ENCODE data around the gene SRGAP3.

The SRGAP3 gene

DNA sequence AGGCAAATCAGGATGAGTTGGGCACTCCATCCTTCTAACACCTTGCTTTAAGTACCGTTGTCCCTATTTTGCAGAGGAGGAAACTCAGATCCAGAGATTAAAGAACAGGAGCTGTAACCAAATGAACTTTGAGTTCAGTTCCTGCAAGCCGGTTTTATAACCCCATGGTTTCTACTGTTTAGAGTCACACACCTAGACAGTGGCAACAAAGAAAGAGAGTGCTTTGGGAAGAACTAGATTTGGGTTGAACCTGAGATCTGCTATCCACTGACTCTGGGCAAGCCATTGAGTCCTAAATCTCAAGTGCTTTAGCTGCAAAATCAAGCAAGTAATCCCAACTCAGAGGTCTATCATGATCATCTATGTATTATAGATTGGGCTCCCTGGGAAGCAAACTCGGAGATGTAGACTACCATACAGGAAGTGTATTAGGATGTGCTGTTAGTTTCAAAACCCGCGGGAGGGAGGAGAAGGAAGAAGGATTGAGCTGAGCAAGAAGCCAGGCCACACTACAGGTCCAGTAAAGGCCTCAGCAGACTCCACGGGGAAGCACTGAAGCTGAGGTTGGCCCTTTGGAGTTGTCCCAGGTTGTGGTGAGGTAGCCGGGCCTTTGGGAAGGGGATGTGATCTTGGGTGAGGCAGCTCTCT lies 42.2 kb downstream of the SRGAP3 start:
- Histone ChIP-seq H3K27me3 (ENCODE audit: control insufficient read depth, insufficient read depth, low read length) (no peaks in the 10 kb centered on the region), H3K9me3 (ENCODE audit: control insufficient read depth, low read depth, low read length) (no peaks in the 10 kb centered on the region), H3K36me3 (ENCODE audit: control insufficient read depth, low read depth, low read length) (no peaks in the 10 kb centered on the region), H3K4me1 (ENCODE audit: control insufficient read depth, low read depth, low read length) (peaks cover 10% of the 10 kb centered on the region), H3K9ac (ENCODE audit: low read length) (no peak overlapping the region), H3K4me3 (ENCODE audit: low read length) (no peak overlapping the region), H3K27ac (ENCODE audit: low read length) (no peak overlapping the region)

- no peak overlapping the region for H3K27ac ChIP-seq (ENCODE audit: low read length)
- H3K9me3 ChIP-seq (ENCODE audit: control insufficient read depth, low read depth, low read length) = no peaks in the 10 kb centered on the region
- H3K27me3 ChIP-seq (ENCODE audit: control insufficient read depth, insufficient read depth, low read length) = no peaks in the 10 kb centered on the region
- peaks cover 19% of the 10 kb centered on the region for H3K4me1 ChIP-seq (ENCODE audit: control insufficient read depth, low read depth, low read length)
- H3K9ac ChIP-seq (ENCODE audit: low read length) = no peak overlapping the region
- H3K4me3 ChIP-seq (ENCODE audit: low read length) = no peak overlapping the region
- no peaks in the 10 kb centered on the region for H3K36me3 ChIP-seq (ENCODE audit: control insufficient read depth, low read depth, low read length)
Measured at GRCh38 chr3:9206287-9206686, 43.2 kb downstream of the SRGAP3 start.

DNA sequence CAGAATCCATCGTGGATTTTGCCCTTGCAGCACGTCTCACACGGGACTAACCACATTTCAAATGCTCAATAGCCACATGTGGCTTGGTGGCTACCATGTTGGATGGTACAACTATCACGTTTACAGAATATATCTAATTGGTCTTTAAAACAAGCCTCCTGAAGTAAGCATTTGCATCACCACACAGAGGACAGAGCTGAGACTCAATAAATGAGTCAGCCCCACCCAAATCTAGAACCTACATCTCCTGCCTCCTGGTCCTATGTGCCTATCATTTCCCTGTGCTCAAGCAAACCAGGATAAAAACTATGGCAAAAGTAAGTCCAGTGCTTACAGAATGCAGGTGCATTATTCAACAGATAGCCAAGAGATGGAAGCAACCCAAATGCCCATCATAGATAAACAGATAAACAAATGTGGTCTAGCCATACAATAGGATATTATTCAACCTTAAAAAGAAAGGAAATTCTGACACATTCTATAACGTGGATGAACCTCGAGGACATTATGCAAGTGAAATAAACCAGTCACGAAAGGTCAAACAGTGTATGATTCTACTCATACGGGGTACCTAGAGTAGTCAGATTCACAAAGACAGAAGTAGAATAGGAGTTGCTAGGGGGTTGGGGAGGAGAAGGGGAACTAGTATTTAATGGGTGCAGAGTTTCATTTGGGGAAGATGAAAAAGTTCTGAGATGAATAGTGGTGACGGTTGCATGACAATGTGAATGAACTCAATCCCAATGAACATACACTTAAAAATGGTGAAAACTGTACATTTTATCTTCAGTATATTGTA lies 43.9 kb downstream of the SRGAP3 start:
- Histone ChIP-seq H3K27ac (ENCODE audit: low read length) (no peak overlapping the region), H3K27me3 (ENCODE audit: control insufficient read depth, insufficient read depth, low read length) (no peaks in the 10 kb centered on the region)

DNA sequence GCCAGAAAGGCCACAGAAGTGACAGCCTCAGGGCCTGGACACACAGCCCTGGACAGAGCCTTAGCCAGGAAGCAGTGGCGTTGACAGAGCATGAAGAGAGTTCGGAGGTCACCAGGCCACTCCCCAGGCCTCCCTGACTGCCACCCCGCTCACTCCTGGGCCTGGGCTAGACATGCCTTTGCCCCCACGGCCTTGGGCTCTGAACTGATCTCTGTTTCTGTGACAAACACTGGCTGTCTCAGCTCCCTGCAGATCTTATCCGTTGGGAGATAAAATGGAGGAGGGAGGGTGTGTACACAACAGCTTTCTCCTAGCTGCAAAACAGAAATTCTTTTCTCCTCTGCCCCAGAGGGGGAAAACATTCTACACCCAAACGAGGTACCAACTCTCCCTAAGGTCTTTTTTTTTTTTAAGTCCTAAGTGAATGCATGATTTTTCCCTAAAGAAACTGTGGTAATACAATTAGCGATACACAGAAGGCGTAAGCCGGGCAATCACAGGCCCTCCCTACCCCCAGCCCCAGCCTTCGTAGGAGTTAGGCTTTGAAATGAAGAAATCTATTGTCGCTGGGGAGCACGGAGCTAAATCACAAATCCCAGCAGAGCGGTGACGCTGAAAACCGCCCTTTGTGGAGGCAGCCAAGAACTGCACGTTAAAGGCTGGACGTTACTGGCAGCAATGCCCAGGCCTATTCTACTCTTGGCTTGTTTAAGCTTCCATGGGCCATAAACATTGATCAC lies 45.0 kb downstream of the SRGAP3 start:
- H3K9me3 ChIP-seq (ENCODE audit: control insufficient read depth, low read depth, low read length) = no peaks in the 10 kb centered on the region
- H3K4me3 ChIP-seq (ENCODE audit: low read length) = no peak overlapping the region
- no peaks in the 10 kb centered on the region for H3K27me3 ChIP-seq (ENCODE audit: control insufficient read depth, insufficient read depth, low read length)
- peaks cover 20% of the 10 kb centered on the region for H3K4me1 ChIP-seq (ENCODE audit: control insufficient read depth, low read depth, low read length)
- H3K9ac ChIP-seq (ENCODE audit: low read length) = no peak overlapping the region
- no peak overlapping the region for H3K27ac ChIP-seq (ENCODE audit: low read length)
- no peaks in the 10 kb centered on the region for H3K36me3 ChIP-seq (ENCODE audit: control insufficient read depth, low read depth, low read length)

More for the DNA sequence above, 43.9 kb downstream of the SRGAP3 start:
- H3K36me3 ChIP-seq (ENCODE audit: control insufficient read depth, low read depth, low read length) = no peaks in the 10 kb centered on the region
- H3K4me1 ChIP-seq (ENCODE audit: control insufficient read depth, low read depth, low read length) = peaks cover 20% of the 10 kb centered on the region
- no peak overlapping the region for H3K9ac ChIP-seq (ENCODE audit: low read length)
- H3K4me3 ChIP-seq (ENCODE audit: low read length) = no peak overlapping the region
- H3K9me3 ChIP-seq (ENCODE audit: control insufficient read depth, low read depth, low read length) = no peaks in the 10 kb centered on the region

- Histone ChIP-seq H3K9ac (ENCODE audit: low read length) (no peak overlapping the region), H3K9me3 (ENCODE audit: control insufficient read depth, low read depth, low read length) (no peaks in the 10 kb centered on the region), H3K27ac (ENCODE audit: low read length) (no peak overlapping the region), H3K4me1 (ENCODE audit: control insufficient read depth, low read depth, low read length) (peaks cover 28% of the 10 kb centered on the region), H3K36me3 (ENCODE audit: control insufficient read depth, low read depth, low read length) (no peaks in the 10 kb centered on the region), H3K4me3 (ENCODE audit: low read length) (no peak overlapping the region), H3K27me3 (ENCODE audit: control insufficient read depth, insufficient read depth, low read length) (no peaks in the 10 kb centered on the region)
Measured at GRCh38 chr3:9203317-9203716, 46.1 kb downstream of the SRGAP3 start.

- Histone ChIP-seq H3K27ac (ENCODE audit: low read length) (no peak overlapping the region), H3K36me3 (ENCODE audit: control insufficient read depth, low read depth, low read length) (no peaks in the 10 kb centered on the region), H3K9me3 (ENCODE audit: control insufficient read depth, low read depth, low read length) (no peaks in the 10 kb centered on the region), H3K4me3 (ENCODE audit: low read length) (no peak overlapping the region), H3K27me3 (ENCODE audit: control insufficient read depth, insufficient read depth, low read length) (no peaks in the 10 kb centered on the region), H3K4me1 (ENCODE audit: control insufficient read depth, low read depth, low read length) (peaks cover 30% of the 10 kb centered on the region), H3K9ac (ENCODE audit: low read length) (no peak overlapping the region)
Measured at GRCh38 chr3:9202546-9202945, 46.9 kb downstream of the SRGAP3 start.

DNA sequence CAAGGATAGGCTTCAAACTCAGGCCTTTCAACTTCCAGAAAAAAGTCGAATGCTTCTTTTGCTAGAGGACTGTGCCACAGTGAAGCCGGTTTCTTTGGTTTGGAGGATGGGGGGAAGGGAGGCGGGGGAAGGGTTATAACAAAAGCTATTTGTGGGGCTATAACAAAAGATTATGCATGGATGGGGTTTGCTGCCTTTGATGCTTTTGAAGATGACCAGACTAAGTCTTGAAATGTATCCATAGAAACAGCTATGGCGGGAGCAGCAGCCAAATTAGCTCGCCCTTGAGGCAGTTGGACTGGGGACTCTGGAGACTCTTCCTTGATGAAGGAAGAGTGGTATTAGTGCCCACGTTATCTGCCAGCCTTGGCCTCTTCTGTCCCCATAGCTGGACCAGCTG lies 47.5 kb downstream of the SRGAP3 start:
- Histone ChIP-seq H3K4me1 (ENCODE audit: control insufficient read depth, low read depth, low read length) (peaks cover 30% of the 10 kb centered on the region), H3K27ac (ENCODE audit: low read length) (no peak overlapping the region), H3K36me3 (ENCODE audit: control insufficient read depth, low read depth, low read length) (no peaks in the 10 kb centered on the region)

DNA sequence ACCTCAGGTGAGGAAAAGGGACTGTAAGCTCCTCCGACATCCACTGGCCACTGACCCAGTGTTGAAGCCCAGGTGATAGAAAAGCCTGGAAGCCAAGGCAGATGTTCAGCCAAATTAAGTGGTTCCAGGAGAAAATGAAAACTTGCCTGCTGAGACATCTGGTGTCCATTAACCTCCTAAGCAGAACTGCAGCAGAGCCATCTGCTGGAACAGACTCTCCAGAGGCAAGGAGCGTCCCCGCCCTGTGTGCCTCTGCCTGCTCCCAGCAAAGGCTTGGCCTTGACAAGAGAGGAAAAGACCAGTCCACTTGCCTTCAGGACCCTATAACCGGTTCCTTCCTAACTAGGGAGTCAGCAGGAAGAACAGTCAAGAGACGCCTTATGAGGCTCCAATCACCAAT lies 48.2 kb downstream of the SRGAP3 start:
- Histone ChIP-seq H3K36me3 (ENCODE audit: control insufficient read depth, low read depth, low read length) (no peaks in the 10 kb centered on the region), H3K27me3 (ENCODE audit: control insufficient read depth, insufficient read depth, low read length) (no peaks in the 10 kb centered on the region), H3K9me3 (ENCODE audit: control insufficient read depth, low read depth, low read length) (no peaks in the 10 kb centered on the region), H3K9ac (ENCODE audit: low read length) (no peak overlapping the region), H3K4me1 (ENCODE audit: control insufficient read depth, low read depth, low read length) (peaks cover 36% of the 10 kb centered on the region), H3K27ac (ENCODE audit: low read length) (no peak overlapping the region), H3K4me3 (ENCODE audit: low read length) (no peak overlapping the region)

More for the DNA sequence above, 47.5 kb downstream of the SRGAP3 start:
- no peaks in the 10 kb centered on the region for H3K27me3 ChIP-seq (ENCODE audit: control insufficient read depth, insufficient read depth, low read length)
- H3K4me3 ChIP-seq (ENCODE audit: low read length) = no peak overlapping the region
- H3K9ac ChIP-seq (ENCODE audit: low read length) = no peak overlapping the region
- H3K9me3 ChIP-seq (ENCODE audit: control insufficient read depth, low read depth, low read length) = no peaks in the 10 kb centered on the region

DNA sequence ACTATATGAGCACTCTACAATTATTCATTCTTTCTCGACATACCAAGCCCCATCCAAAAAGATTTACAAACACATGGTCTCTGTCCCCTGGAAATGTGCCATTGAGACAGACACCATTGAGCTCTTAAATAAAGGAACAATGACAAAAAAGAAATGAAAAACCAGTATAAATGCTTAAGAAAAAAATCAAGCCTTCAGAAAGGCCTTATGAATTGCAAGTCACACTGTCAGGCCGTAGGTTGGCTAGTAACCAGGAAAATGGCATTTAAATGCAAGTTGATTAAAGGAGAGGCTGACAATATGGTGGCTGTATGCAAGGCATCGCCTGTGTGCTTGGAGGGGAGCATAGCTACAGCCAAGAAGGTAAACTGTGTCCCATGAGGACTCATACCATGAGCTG lies 49.7 kb downstream of the SRGAP3 start:
- Histone ChIP-seq H3K4me3 (ENCODE audit: low read length) (no peak overlapping the region), H3K4me1 (ENCODE audit: control insufficient read depth, low read depth, low read length) (peaks cover 43% of the 10 kb centered on the region), H3K9ac (ENCODE audit: low read length) (no peak overlapping the region), H3K27me3 (ENCODE audit: control insufficient read depth, insufficient read depth, low read length) (no peaks in the 10 kb centered on the region), H3K27ac (ENCODE audit: low read length) (no peak overlapping the region), H3K9me3 (ENCODE audit: control insufficient read depth, low read depth, low read length) (no peaks in the 10 kb centered on the region), H3K36me3 (ENCODE audit: control insufficient read depth, low read depth, low read length) (no peaks in the 10 kb centered on the region)

DNA sequence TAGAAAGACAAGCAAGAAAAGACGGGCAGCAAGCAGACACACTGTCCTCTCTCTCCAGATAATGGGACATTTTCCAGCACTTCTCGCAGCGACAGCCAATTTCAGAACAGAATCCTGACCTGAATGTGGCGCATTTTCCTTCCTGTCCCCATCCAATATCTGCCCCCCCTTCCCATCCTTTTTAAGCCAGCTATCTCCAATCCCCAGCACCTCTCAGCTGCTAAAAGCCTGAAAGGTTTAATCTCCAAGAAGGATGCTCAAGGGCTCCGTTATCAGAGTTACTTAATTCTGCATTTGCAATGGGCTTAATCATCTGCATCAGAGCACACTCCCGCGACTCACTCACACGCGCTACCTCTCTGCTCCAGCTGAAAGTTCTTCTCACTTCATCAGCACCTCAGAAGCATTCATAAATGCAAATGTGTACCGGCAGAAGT lies 50.5 kb downstream of the SRGAP3 start:
- H3K36me3 ChIP-seq (ENCODE audit: control insufficient read depth, low read depth, low read length) = no peaks in the 10 kb centered on the region
- H3K9ac ChIP-seq (ENCODE audit: low read length) = no peak overlapping the region
- H3K27ac ChIP-seq (ENCODE audit: low read length) = no peak overlapping the region
- no peaks in the 10 kb centered on the region for H3K27me3 ChIP-seq (ENCODE audit: control insufficient read depth, insufficient read depth, low read length)
- H3K4me1 ChIP-seq (ENCODE audit: control insufficient read depth, low read depth, low read length) = peaks cover 35% of the 10 kb centered on the region
- H3K4me3 ChIP-seq (ENCODE audit: low read length) = no peak overlapping the region
- H3K9me3 ChIP-seq (ENCODE audit: control insufficient read depth, low read depth, low read length) = no peaks in the 10 kb centered on the region

DNA sequence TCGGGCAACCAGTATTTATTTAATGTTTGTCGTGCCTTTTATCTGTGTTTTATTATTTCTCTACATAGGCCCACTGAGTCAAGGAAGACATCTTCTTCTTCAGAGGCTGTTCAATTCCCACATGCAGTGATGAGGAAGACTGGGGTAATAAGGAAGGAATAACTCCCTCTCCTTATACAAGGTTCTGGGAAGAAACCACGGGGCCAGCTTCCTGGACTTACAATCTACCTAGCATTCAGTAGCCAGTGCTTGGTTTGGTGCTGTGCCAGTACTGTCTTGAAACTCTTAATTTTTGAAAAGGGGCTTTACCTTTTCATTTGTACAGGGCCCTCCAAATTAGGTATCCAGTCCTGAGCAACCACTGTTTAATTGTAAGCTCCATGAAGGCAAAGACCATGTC lies 51.2 kb downstream of the SRGAP3 start:
- no peak overlapping the region for H3K9ac ChIP-seq (ENCODE audit: low read length)
- H3K9me3 ChIP-seq (ENCODE audit: control insufficient read depth, low read depth, low read length) = no peaks in the 10 kb centered on the region
- no peaks in the 10 kb centered on the region for H3K27me3 ChIP-seq (ENCODE audit: control insufficient read depth, insufficient read depth, low read length)
- H3K4me1 ChIP-seq (ENCODE audit: control insufficient read depth, low read depth, low read length) = peaks cover 35% of the 10 kb centered on the region
- H3K4me3 ChIP-seq (ENCODE audit: low read length) = no peak overlapping the region
- H3K36me3 ChIP-seq (ENCODE audit: control insufficient read depth, low read depth, low read length) = no peaks in the 10 kb centered on the region
- H3K27ac ChIP-seq (ENCODE audit: low read length) = no peak overlapping the region
